Posterior vena cava (tissue), 2 donors: ENCODE data around the gene BAHCC1. TPM values are rescaled to one million over a fixed set of nuclear protein-coding genes. Genes with fewer than 3 reads are reported as not detected.

Source experiments
- DNase-seq: peaks from one replicate; pipeline ENCODE4 v3.0.0-alpha.2; 2020; ENCODE audit warnings: low spot score
- intact Hi-C, 2 donors: fragments of 100-400 bp; cut with DNase I; formaldehyde crosslinking; loops; one replicate each; pipeline versions ENCODE4 v1.14.1 to v1.14.2; 2022 to 2023
- total RNA-seq, 2 donors: library from RNA; stranded (reverse); fragmentation: NEBNext Ultra II Directional; extraction: Animal tissue kit (Norgen Biotek cat#: 25700); gene quantifications; one replicate each; pipeline ENCODE4 v1.2.1, GENCODE V29; 2021
- donor health status: DM: yes; HTN: yes; CAD: no.
- donor health status: DM: yes; HTN: yes; CAD: no.

BAHCC1 gene
- total RNA-seq, 2 donors from 2014 or later = 17.3 to 19.1 TPM

DNA sequence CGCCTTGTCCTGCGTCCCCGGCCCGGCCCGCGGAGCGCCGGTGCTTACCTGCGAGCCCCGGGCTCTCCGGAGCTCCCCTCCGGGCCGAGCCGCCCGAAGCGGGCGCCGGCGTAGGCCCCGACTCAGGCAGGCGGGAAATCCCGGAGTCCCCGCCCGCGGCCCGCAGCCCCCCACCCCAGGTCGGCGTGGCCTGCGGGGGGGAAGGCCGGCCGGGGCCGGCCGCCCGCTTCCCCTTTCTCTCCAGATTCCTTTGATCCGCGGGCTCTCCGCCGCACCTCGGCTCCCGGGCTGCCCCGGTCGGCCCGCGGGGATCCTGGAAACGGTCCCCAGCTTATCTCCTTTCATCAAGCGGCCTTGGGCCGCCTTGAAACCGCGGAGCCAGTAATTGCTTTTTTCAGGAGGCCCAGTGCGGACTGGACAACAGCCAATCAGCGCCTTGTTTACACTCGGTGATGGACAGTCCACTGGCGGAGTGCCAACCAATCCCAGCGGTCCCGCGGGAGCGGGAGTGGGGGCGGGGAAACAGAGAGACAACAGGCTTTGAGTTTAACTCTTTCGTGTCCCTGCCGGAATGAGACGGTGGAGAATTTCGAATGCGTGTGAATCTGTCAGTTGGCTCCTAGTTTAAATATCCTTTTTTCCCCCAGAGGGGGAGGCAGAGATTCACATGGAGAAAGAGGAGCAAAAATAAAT is 1.4 kb upstream of the BAHCC1 start:
- intact Hi-C loops = loop anchor here (5.0 to 10.0 kb wide), 3 partner anchors 88 to 139 kb away; partner anchors contain the start of gene SLC38A10 (in 1 of the 2)
- DNase-seq = peak; percentile 100

GRCh38 chr17:81394377-81394920 is 808 bp upstream of the BAHCC1 start:
- DNase-seq = no peak
- intact Hi-C loops = loop anchor here (5.0 to 10.0 kb wide), 3 partner anchors 88 to 140 kb away; partner anchors contain the start of gene SLC38A10 (in 1 of the 2)

DNA sequence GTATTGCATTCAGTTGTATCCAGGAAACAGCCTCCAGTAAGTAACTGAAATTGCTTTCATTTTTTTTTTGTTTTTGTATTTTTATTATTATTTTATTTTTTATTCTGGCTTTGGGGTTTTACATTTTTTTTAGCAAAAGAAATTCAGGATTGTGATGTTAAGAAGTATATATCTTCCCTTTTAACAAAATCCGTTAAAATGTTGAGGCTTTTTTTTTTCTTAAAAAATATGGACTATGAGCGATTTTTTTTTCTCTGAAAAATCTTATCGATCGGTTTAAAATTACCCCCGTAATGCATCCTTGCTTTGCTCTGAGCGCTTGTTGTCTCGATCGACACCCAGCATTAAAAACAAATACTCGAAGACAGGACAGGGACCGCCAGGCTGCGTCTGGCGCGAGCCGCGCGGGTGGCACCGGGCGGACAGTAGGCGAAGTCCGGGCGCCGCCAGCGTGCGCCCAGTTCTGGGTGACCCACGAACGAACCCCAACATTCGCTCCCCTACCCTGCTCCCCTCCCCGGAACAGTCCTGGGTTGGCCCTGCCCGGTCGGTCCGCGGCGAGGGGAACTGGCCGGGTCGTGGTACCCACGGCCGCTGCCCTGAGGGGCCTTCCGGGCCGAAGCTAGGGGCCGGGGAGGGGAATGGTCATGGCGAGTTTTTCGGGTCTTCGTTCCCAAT is 482 bp downstream of the BAHCC1 start:
- no peak for DNase-seq
- intact Hi-C loops = loop anchor here (2.0 to 10.0 kb wide), 3 partner anchors 101 to 141 kb away; partner anchors contain the start of gene SLC38A10 (in 1 of the 2)

GRCh38 chr17:81396278-81396721 is 1.0 kb downstream of the BAHCC1 start:
- intact Hi-C loops = loop anchor here (2.0 to 10.0 kb wide), 3 partner anchors 101 to 141 kb away; partner anchors contain the start of gene SLC38A10 (in 1 of the 2)

GRCh38 chr17:81396722-81397313 is 1.6 kb downstream of the BAHCC1 start:
- DNase-seq = no peak
- intact Hi-C loops = loop anchor here (2.0 to 10.0 kb wide), 3 partner anchors 102 to 142 kb away; partner anchors contain the start of gene SLC38A10 (in 1 of the 2)

More at GRCh38 chr17:81396278-81396721, 1.0 kb downstream of the BAHCC1 start:
- no peak for DNase-seq

DNA sequence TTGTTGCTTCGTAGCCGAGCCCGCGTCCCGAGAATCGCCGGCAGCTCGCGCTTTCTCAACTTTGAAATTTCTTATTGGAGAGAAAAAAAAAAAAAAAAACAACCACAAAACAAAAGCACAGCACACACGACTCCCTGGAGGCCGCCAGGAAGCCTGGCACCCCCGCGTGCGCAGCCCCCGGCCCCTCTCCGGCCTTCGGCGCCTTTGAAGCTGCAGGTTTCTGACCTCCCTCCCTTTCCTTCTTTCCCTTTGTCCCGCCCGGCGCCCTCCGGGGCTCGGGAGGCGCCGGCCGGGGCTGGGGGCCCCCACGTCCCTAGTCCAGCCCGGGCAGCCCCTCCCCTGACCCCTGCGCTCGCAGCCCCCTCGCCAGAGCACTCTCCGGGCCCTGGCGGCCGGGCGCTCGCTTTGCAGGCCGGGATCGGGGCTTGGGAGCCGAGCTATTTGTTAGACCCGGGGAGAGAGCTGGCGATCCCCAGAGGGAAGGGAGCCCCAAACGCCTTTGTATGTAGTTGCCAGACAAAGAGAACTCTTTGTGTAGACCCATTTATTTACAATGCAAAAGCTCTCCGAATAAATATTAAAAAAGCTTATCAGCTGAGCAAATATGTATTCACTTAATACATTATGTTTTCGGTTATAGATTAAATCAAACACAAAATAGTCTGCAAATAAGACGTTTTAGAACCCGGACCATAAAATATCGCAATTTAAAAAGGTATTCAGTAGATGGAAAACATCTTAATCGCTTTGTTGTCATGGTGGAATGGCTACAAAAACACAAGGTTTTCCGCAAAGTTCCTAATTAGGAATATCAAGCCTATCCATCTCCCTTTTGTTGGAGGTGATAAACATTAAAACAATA is 2.3 kb downstream of the BAHCC1 start:
- DNase-seq = no peak
- intact Hi-C loops = loop anchor here (2.0 to 10.0 kb wide), 3 partner anchors 103 to 143 kb away; partner anchors contain the start of gene SLC38A10 (in 1 of the 2)

GRCh38 chr17:81398176-81398831 is 3.0 kb downstream of the BAHCC1 start:
- intact Hi-C loops = loop anchor here (10.0 kb wide), 2 partner anchors 104 to 144 kb away; partner anchors contain the start of gene SLC38A10 (in 1 of the 2)
- DNase-seq = no peak

DNA sequence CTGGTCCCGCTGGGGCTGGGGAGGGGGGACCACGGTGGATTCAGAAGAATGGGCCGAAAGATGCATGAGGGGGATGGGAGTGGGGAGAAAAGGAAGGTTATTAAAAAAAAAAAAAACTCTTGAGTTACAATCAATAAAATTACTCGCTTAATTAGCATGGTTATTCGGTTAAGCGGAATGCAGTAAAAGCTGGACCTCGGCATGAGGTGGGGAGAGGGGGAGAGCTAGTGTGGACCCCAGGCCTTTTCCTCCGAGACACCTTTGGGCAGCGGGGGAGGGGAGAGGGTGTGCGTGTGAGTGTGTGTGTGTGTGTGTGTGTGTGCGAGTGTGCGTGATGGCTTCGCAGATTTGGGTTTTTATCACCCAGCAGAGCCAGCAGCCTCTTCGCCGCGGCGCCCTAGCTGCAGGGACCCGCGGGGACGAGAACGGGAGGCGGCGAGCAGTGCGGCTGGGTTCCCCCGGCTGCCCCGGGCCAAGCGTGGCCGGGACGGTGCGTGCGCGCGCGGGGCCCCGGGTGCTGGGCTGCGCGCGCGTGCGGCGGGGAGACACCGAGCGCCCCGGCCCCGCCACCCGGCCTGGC is 3.7 kb downstream of the BAHCC1 start:
- no peak for DNase-seq
- intact Hi-C loops = loop anchor here (10.0 kb wide), 2 partner anchors 104 to 144 kb away; partner anchors contain the start of gene SLC38A10 (in 1 of the 2)

- intact Hi-C loops = loop anchor here (1.0 to 10.0 kb wide), 5 partner anchors 19 to 145 kb away; partner anchors contain the start of gene SLC38A10 (in 1 of the 2)
- DNase-seq = no peak
Measured at GRCh38 chr17:81399481-81400153, 4.4 kb downstream of the BAHCC1 start.

GRCh38 chr17:81400154-81400977 is 5.1 kb downstream of the BAHCC1 start:
- DNase-seq = no peak
- intact Hi-C loops = loop anchor here (1.0 to 5.0 kb wide), 3 partner anchors 18 to 82 kb away; no protein-coding TSS in a partner anchor

DNA sequence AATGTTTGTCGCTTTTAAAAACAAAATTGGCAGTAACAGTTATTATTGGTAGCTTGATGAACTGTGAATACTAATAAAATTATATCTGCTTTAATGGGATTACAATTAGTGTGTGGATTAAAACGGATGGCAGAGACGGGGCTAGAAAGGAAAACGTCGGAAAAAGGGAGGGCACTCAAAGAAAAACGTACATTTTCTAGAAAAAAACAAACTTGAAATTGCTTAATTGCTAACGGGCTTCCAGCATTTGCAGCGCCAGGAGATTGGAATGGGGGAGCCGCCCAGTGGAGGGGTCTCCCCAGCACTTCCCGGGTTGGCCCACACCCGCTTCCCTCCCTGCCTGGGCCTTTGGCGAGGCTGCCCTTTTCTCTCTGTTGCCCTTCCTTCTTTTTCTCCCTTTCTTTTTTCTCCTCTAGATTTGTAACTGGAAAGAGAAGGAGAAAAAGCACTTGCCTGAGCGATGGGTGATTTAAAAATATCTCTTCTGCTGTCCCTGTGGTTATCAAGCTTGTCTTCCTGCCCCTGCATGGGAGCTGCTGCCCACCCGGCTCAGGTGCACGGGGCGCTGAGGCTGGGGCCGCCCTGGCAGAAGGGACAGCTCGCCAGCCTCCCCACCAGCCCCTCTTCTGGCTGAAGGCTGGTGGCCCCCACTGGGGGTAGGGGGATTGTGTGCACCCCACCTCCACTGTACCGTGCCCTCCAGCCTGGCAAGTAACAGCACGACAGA is 5.9 kb downstream of the BAHCC1 start:
- intact Hi-C loops = loop anchor here (1.0 to 5.0 kb wide), 3 partner anchors 18 to 81 kb away; no protein-coding TSS in a partner anchor
- DNase-seq = no peak

GRCh38 chr17:81401723-81402529 is 6.7 kb downstream of the BAHCC1 start:
- intact Hi-C loops = loop anchor here in 1 of 2 donors (2.0 to 5.0 kb wide), 2 partner anchors 17 to 80 kb away; no protein-coding TSS in a partner anchor
- DNase-seq = no peak

DNA sequence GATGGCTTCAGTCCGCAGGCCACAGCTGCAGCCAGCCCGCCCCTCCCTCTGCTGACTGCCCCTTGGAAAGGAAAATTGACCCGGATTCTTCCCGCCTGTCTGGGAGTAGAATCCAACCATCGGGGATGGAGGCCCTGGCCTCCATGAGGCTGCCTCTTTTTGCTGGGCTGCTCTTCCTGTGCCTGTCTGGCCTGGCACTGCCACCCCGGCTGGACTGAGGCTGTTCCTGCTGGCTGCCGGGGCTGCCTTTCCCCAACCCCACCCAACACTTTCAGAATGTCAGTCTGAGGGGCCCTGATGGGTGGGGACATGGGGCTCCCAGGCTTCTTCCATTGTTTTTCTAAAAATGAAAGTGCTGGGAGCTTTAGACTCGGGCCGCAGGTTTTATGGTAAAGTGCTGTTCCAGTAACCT is 7.3 kb downstream of the BAHCC1 start:
- no peak for DNase-seq
- intact Hi-C loops = loop anchor here in 1 of 2 donors (5.0 kb wide), 1 partner anchor 80 kb away; no protein-coding TSS in a partner anchor

DNA sequence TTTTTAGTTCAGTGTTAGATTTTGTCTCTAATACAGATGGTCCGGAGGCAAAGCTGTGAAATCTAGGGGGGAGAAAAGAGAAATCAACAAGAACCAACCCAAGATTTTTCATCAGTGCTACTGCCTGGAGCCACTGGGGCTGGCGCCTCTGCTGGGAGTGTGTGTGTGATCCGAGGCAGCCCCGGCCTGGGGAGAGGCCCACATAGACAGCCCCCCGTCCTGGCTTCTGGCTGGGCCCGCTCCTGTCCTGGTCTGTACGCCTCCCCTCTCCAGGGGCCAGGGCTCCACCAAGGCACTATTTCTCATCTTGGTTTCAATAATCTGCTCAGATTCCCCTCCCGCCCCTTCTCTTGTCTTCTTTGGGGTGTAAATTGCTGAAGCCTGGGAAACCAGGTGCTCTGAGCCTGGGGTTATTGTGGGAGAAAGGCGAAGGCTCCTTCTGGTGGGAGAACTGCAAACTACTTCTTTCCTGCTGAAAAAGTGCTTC is 7.8 kb downstream of the BAHCC1 start:
- intact Hi-C loops = loop anchor here in 1 of 2 donors (5.0 kb wide), 1 partner anchor 79 kb away; no protein-coding TSS in a partner anchor
- DNase-seq = no peak
